Spinal cord (tissue), 10 donors: Measurements from ENCODE around the gene ATAD3B. TPM values are rescaled to one million over a fixed set of nuclear protein-coding genes. Genes with fewer than 3 reads are reported as not detected.
A peak's percentile ranks its signal among the peaks of the same experiment; 100 is the strongest.

Experiments used
- DNase-seq, 6 donors: peaks; one replicate each; pipeline versions ENCODE4 v3.0.0 to v3.0.0-alpha.2; 2013 to 2015; ENCODE audit warnings: low spot score in 6 of 6, low read depth in 4 of 6
- H3K27ac ChIP-seq: one replicate; pipeline ENCODE4 v1.5.1; 2013; ENCODE audit warnings: low read depth, low read length, control low read depth
- H3K27me3 ChIP-seq: one replicate; pipeline ENCODE4 v1.6.1; 2013; ENCODE audit warnings: low read length; ENCODE audit not compliant: control insufficient read depth, insufficient read depth
- H3K36me3 ChIP-seq: one replicate; pipeline ENCODE4 v1.6.1; 2013; ENCODE audit warnings: low read length; ENCODE audit not compliant: control insufficient read depth, insufficient read depth
- H3K4me1 ChIP-seq: one replicate; pipeline ENCODE4 v1.6.1; 2013; ENCODE audit warnings: low read length; ENCODE audit not compliant: control insufficient read depth, insufficient read depth
- H3K4me3 ChIP-seq: one replicate; pipeline ENCODE4 v1.5.1; 2013; ENCODE audit warnings: low read depth, low read length, control low read depth
- H3K9me3 ChIP-seq: one replicate; pipeline ENCODE4 v1.6.1; 2013; ENCODE audit warnings: low read length; ENCODE audit not compliant: control insufficient read depth, insufficient read depth
- WGBS: methylation state at CpG from one replicate; pipeline ENCODE4 v1.1.5; 2013; ENCODE audit warnings: missing lambda C conversion rate; ENCODE audit not compliant: insufficient coverage; 5-methylcytosine and 5-hydroxymethylcytosine counted together
- polyA plus RNA-seq, 2 donors: library from polyadenylated mRNA; unstranded; fragments of 120-200 nt; gene quantifications; one replicate each; pipeline ENCODE4 v1.2.1, GENCODE V29; 2013; ENCODE audit not compliant: insufficient read length in 2 of 2
- total RNA-seq, 2 donors: library from RNA; depleted of rRNA in 1 of 2; stranded (reverse); fragments of 120-200 nt in 1 of 2; fragments of >200 nt in 1 of 2; gene quantifications; one replicate each; pipeline versions ENCODE4 v1.2.3 to v1.2.4, GENCODE V29; 2013 to 2014
- donor health status: healthy.

Gene ATAD3B
- total and polyA plus RNA-seq, 4 donors: 9.8 to 37.8 (median 19.1) TPM

DNA sequence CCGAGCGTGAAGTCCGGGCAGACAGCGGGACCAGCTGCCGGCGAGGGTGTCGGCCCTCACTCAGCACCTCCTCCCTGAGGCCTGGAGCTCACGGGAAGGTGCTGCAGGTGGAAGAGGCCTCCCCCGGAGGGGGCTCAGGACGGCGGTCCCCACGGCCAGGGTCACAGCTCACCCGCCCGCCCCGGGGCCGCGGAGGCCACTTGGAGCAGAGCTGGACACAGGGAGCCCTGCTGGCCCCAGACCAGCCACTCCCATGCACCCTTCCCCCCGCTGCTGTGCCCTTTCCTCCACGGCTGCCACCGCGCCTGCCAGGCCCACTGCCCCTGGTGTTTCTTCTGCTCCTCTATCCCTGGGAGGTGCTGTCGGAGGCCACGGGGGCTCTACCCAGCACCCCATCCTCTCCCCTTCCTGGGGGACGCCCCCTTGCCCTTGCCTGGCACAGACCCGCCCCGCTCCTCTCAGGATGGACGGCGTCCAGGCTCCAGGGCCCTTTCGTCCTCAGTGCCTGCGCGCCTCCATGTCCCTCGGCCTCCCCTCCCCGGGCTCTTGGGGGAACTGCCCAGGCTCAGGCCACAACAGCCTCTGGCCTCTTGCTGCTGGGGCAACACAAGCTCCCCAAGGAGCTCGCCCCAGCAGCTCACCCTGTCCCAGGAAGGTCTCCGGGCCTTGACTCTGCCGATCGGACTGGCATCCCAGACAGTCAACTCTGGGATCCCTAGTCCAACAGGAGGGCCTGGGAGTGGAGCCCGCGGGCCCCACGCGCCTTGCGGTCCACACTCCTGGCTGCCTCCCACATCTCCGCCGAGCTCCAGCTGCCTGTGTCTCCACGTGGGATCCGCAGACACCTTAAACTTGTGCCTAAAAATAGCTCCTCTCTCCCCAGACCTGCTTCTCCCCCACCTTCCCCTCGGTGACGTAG, 64.7 kb downstream of the ATAD3B start:
- Histone ChIP-seq H3K36me3 (peaks cover 76% of the 10 kb centered on the region), H3K9me3 (peaks cover 1% of the 10 kb centered on the region), H3K27me3 (no peaks in the 10 kb centered on the region), H3K4me3 (no peak overlapping the region), H3K4me1 (peaks cover 20% of the 10 kb centered on the region), H3K27ac (no peak overlapping the region)
- WGBS: 85% methylated on average over 47 of the region's 48 CpGs
- DNase-seq: no peak

- WGBS: 89% methylated on average over 15 of the region's 15 CpGs
- Histone ChIP-seq H3K4me3 (no peak overlapping the region), H3K36me3 (peaks cover 84% of the 10 kb centered on the region), H3K9me3 (no peaks in the 10 kb centered on the region), H3K27me3 (no peaks in the 10 kb centered on the region), H3K27ac (no peak overlapping the region), H3K4me1 (peaks cover 25% of the 10 kb centered on the region)
- no peak for DNase-seq
Observed at GRCh38 chr1:1536938-1537546, 65.5 kb downstream of the ATAD3B start.

GRCh38 chr1:1537626-1538250, 66.2 kb downstream of the ATAD3B start:
- Histone ChIP-seq H3K9me3 (no peaks in the 10 kb centered on the region), H3K27me3 (no peaks in the 10 kb centered on the region), H3K27ac (no peak overlapping the region), H3K4me3 (no peak overlapping the region), H3K36me3 (peaks cover 87% of the 10 kb centered on the region), H3K4me1 (peaks cover 26% of the 10 kb centered on the region)
- 96% methylated on average over 31 of the region's 32 CpGs for WGBS
- DNase-seq: no peak

- Histone ChIP-seq H3K36me3 (peaks cover 87% of the 10 kb centered on the region), H3K27ac (no peak overlapping the region), H3K27me3 (no peaks in the 10 kb centered on the region), H3K9me3 (no peaks in the 10 kb centered on the region), H3K4me3 (no peak overlapping the region), H3K4me1 (peaks cover 28% of the 10 kb centered on the region)
- WGBS: 92% methylated on average over 23 of the region's 23 CpGs
- DNase-seq: no peak
Observed at GRCh38 chr1:1538334-1538733, 66.8 kb downstream of the ATAD3B start.

GRCh38 chr1:1538989-1539309, 67.4 kb downstream of the ATAD3B start:
- 86% methylated on average over 18 of the region's 18 CpGs for WGBS
- H3K27ac ChIP-seq: no peak overlapping the region
- H3K36me3 ChIP-seq: peaks cover 87% of the 10 kb centered on the region
- H3K27me3 ChIP-seq: no peaks in the 10 kb centered on the region
- no peaks in the 10 kb centered on the region for H3K9me3 ChIP-seq
- no peak for DNase-seq
- H3K4me3 ChIP-seq: peak overlapping the region; percentile 40
- peaks cover 28% of the 10 kb centered on the region for H3K4me1 ChIP-seq

GRCh38 chr1:1539310-1540089, 67.9 kb downstream of the ATAD3B start:
- Histone ChIP-seq H3K9me3 (no peaks in the 10 kb centered on the region), H3K27me3 (no peaks in the 10 kb centered on the region), H3K4me1 (peaks cover 28% of the 10 kb centered on the region), H3K36me3 (peaks cover 86% of the 10 kb centered on the region), H3K4me3 (peak overlapping the region; percentile 40), H3K27ac (peak overlapping the region; percentile 15)
- 7% methylated on average over 55 of the region's 66 CpGs for WGBS
- DNase-seq: peak in 2 of 6 donors; percentile 59 to 60

- peak in 5 of 6 donors; percentile 56 to 95 (median 68) for DNase-seq
- Histone ChIP-seq H3K4me3 (peak within 1 kb of the TSS; percentile 40), H3K36me3 (peaks cover 86% of the 10 kb centered on the region), H3K27me3 (no peaks in the 10 kb centered on the region), H3K4me1 (peaks cover 28% of the 10 kb centered on the region), H3K27ac (peak within 1 kb of the TSS; percentile 33), H3K9me3 (no peaks in the 10 kb centered on the region)
- under 1% methylated on average over 93 of the region's 100 CpGs for WGBS
Observed at GRCh38 chr1:1540090-1540817, 68.7 kb downstream of the ATAD3B start, which contains the start of gene TMEM240. Gene TMEM240, minus strand, starts transcription at chr1:1540624. Its CDS starts 278 bp downstream, at chr1:1540346.

DNA sequence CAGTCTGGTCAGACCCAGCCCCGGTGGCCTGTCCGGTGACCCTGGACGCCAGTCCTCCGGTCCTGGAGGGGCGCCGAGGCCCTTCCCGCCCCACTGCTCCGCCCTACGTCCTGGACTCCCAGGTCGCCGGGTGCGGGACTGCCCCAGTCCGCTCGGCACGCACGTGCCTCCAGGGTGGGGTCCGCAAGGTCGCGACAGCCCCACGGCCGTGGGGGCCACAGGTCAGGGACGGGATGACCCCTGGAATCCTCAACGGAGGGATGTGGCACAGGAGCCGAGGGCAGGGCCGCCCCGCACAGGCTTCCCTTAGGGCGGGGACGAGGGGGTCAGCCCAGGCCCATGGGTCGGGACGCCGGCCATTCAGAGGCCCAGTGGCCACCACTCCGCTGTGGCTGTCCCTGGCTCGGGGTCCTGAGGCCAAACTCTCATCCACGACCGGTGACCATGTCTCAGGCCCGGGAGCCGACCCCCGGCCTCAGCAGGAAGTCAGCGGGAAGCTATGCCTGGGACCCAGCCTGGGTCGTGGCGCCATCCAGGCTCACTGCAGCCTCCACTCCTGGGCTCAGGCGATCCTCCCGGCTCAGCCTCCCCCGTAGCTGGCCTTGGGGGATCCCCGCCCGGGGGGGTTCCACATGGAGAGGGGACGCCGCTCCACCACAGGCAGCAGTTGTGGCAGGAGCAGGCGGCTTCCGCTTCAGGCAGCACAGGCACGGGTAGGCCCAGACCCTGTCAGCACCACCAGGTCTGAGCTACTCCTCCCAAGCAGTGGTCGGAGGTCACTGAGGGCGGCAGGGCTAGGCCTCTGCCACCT, 69.5 kb downstream of the ATAD3B start:
- no peak for DNase-seq
- H3K4me3 ChIP-seq: peak overlapping the region; percentile 21
- H3K9me3 ChIP-seq: no peaks in the 10 kb centered on the region
- no peaks in the 10 kb centered on the region for H3K27me3 ChIP-seq
- peak overlapping the region; percentile 33 for H3K27ac ChIP-seq
- 48% methylated on average over 47 of the region's 53 CpGs for WGBS
- H3K4me1 ChIP-seq: peaks cover 28% of the 10 kb centered on the region
- peaks cover 82% of the 10 kb centered on the region for H3K36me3 ChIP-seq
